Prostate gland (tissue), 2 donors: ENCODE results near the gene TUBB6.

Experiments
- CTCF ChIP-seq, 4 experiments: fragments of 200-600 bp in 2 of 4; fragments of 450-650 bp in 2 of 4; sonication (generic) in 2 of 4; IDR thresholded peaks; 1 replicate in 3 of 4; 2 replicates in 1 of 4; pipeline ENCODE4 v1.5.1; 2016 to 2019; ENCODE audit warnings: antibody characterized with exemption in 4 of 4, mild to moderate bottlenecking in 2 of 4, moderate library complexity in 2 of 4
- POLR2A ChIP-seq: fragments of 450-650 bp; IDR thresholded peaks from one replicate; pipeline ENCODE4 v1.6.1; 2016; ENCODE audit warnings: antibody characterized with exemption, mild to moderate bottlenecking
- POLR2AphosphoS5 ChIP-seq: sonication (generic); formaldehyde crosslinking; IDR thresholded peaks from one replicate; pipeline ENCODE4 v1.6.1; 2017; ENCODE audit warnings: antibody characterized with exemption

- TF ChIP-seq CTCF (IDR thresholded peaks at IDR 0.05) (no peak), POLR2AphosphoS5 (no peak), POLR2A (no peak)
Measured at GRCh38 chr18:12296087-12296403, 12.0 kb upstream of the TUBB6 start.
